Cortex of kidney (tissue), 1 donor: Measurements from ENCODE around the gene TAB3.
"Not testable (repeated sequence)": the region's sequence is repeated elsewhere in the genome, so short reads cannot be mapped to it uniquely, and the experiment has no call there.

Source experiments
- DNase-seq: peaks from one replicate; lab custom pipeline; 2025; lab: John Stamatoyannopoulos, UW

TAB3 gene

GRCh38 chrX:30814978-30815377 lies 74.1 kb downstream of the TAB3 start:
- no peak for DNase-seq

GRCh38 chrX:30812326-30812725 lies 76.7 kb downstream of the TAB3 start:
- DNase-seq, result no peak

DNA sequence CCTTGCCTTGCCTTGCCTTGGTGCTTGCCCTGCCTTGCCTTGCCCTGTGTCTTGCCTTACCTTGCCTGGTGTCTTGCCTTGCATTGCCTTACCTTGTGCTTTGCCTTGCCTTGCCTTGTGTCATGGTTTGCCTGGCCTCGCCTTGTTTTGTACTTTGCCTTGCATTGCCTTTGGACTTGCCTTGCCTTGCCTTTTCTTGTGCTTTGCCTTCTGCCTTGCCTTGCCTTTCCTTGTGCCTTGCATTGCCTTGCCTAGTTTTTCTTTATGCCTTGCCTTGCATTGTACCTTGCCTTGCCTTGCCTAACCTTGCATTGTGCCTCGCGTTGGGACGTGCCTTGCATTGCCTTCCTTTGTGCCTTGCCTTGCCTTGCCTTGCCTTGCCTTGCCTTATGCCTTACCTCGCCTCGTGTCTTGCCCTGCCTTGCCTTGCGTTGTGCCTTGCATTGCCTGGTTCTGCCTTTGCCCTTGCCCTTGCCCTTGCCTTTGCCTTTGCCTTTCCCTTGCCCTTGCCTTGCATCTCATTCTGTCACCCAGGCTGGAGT lies 82.8 kb downstream of the TAB3 start:
- DNase-seq, result no peak

GRCh38 chrX:30804462-30804861 lies 84.6 kb downstream of the TAB3 start:
- DNase-seq, result no peak

DNA sequence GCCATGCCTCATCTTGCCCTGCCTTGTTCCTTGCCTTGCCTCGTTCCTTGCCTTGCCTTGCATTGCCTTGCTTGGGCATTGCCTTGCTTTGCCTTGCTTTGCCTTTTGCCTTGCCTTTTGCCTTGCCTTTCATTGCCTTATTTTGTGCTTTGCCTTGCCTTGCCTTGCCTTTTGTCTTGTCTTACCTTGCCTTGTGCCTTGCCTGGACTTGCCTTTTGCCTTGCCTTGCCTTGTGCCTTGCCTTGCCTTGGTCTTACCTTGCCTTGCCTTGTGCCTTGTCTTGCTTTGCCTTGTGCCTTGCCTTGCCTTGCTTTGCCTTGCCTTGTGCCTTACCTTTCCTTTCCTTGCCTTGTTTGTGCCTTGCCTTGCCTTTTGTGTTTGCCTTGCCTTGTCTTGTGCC lies 88.2 kb downstream of the TAB3 start:
- DNase-seq, result no peak

DNA sequence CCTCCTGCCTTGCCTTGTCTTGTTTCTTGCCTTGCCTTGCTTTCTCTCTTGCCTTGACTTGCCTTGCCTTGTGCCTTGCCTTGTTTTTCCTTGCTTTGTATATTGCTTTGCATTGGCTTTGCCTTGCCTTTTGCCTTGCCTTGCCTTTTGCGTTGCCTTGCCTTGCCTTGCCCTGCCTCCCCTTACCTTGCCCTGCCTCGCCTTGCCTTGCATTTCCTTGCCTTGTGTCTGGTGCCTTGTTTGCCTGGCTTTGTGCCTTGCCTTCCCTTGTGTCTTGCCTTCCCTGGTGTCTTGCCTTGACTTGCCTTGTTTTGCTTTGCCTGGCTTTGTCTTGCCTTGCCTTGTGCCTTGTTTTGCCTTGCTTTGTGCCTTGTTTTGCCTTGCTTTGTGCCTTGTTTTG lies 89.7 kb downstream of the TAB3 start:
- DNase-seq, result no peak

DNA sequence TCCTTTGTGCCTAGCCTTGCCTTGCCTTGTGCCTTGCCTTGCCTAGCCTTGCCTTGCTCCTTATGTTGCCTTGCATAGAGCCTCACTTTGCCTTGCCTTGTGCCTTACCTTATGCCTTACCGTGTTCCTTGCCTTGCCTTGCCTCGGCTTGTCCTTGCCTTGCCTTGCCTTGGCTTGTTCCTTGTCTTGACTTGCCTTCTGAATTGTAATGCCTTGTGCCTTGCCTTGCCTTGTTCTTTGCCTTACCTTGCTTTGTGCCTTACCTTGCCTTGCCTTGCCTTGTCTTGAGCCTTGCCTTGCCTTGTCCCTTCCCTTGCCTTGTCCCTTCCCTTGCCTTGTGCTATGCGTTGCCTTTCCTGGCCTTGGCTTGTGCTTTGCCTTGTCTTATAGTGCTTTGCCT lies 90.2 kb downstream of the TAB3 start:
- no peak for DNase-seq

DNA sequence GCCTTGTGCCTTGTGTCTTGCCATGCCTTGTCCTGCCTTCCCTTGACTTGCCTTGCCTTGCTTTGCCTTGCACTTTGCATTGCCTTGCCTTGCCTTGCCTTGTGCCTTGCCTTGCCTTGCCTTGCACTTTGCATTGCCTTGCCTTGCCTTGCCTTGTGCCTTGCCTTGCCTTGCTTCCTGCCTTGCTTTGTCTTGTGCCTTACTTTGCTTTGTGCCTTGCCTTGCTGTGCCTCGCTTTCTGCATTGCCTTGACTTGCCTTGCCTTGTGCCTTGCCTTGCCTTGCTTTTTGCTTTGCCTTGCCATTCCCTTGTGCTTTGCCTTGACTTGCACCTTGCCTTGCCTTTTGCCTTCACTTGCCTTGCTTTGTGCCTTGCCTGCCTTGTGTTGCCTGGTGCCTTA lies 91.8 kb downstream of the TAB3 start:
- DNase-seq, result not testable (repeated sequence)

DNA sequence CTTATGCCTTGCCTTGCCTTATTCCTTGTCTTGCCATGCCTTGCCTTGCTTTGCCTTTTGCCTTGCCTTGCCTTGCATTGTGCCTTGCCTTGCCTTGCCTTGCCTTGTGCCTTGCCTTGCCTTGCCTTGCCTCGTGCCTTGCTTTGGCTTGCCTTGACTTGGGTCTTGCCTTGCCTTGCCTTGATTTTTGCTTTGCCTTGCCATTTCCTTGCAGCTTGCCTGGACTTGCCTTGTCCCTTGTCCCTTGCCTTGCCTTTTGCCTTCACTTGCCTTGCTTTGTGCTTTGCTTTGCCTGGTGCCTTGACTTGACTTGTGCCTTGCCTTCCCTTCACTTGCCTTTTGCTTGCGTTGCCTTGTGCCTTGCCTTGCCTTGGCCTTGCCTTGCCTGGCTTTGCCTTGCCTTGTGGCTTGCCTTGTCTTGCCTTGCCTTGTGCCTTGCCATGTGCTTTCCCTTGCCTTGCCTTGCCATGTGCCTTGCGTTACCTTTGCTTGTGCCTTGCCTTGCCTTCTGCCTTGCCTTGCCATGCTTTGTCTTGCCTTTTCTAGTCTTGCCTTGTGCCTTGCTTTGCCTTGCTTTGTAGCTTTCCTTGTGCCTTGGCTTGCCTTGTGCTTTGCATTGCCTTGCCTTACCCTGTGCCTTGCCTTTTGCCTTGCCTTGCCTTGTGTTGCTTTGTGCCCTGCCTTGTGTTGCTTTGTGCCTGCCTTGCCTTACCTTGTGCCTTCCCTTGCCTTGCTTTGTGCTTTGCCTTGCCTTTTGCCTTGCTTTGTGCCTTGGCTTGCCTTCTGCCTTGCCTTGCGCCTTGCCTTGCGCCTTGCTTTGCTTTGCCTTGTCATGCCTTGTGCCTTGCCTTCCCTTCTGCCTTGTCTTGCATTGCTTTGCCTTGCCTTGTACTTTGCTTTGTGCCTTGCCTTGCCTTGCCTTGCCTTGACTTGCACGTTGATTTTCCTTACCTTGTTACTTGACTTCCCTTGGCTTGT lies 92.8 kb downstream of the TAB3 start:
- no peak for DNase-seq

DNA sequence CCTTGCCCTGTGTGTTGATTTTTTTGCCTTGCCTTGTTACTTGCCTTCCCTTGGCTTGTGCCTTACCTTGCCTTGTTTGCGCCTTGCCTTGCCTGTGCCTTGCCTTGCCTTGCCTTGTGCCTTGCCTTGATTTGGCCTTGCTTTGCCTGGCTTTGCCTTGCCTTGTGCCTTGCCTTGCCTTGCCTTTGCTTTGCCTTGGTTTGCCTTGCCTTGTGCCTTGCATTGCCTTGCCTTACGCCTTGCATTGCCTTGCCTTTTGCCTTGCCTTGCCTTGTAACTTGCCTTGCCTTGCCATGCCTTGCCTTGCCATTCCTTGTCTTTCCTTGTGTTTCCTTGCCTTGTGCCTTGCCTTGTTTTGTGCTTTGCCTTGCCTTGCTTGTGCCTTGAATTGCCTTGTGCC lies 94.6 kb downstream of the TAB3 start:
- no peak for DNase-seq

DNA sequence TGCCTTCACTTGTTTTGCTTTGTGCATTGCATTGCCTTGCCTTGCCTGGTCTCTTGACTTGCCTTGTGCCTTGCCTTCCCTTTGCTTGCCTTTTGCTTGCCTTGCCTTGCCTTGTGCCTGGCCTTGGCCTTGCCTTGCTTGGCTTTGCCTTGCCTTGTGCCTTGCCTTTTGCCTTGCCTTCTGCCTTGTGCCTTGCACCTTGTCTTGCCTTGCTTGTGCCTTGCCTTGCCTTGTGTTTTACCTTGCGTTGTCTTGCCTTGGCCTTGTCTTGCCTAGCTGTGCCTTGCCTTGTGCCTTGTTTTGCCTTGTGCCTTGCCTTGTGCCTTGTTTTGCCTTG lies 95.3 kb downstream of the TAB3 start:
- no peak for DNase-seq

- DNase-seq, result no peak
Measured at GRCh38 chrX:30793075-30793766, 95.8 kb downstream of the TAB3 start.

DNA sequence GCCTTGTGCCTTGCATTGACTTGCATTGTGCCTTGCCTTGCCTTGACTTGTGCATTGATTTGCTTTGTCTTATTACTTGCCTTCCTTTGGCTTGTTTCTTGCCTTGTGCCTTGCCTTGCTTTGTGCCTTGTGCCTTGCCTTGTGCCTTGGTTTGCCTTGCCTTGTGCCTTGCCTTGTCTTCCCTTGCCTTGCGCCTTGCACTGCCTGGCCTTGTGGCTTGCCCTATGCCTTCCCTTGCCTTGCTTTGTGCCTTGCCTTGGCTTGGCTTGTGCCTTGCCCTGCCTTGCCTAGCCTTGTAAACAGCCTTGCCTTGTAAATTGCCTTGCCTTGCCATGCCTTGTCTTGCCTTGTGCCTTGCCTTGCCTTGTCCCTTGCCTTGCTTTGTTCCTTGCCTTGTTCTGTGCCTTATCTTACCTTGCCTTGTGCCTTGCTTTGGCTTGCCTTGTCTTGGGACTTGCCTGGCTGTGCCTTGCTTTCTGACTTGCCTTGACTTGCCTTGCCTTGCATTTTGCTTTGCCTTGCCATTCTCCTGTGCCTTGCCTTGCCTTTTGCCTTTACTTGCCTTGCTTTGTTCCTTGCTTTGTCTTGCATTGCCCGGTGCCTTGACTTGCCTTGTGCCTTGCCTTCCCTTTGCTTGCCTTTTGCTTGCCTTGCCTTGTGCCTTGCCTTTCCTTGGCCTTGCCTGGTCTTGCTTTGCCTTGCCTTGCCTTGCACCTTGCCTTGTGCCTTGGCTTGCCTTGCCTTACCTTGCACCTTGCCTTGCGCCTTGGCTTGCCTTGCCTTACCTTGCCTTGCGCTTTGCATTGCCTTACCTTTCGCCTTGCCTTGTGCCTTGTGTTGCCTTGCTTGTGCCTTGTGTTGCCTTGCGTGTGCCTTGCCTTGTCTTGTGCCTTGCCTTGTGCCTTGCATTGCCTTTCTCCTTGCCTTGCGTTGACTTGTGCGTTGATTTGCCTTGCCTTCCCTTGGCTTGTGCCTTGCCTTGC lies 97.5 kb downstream of the TAB3 start:
- DNase-seq, result no peak

DNA sequence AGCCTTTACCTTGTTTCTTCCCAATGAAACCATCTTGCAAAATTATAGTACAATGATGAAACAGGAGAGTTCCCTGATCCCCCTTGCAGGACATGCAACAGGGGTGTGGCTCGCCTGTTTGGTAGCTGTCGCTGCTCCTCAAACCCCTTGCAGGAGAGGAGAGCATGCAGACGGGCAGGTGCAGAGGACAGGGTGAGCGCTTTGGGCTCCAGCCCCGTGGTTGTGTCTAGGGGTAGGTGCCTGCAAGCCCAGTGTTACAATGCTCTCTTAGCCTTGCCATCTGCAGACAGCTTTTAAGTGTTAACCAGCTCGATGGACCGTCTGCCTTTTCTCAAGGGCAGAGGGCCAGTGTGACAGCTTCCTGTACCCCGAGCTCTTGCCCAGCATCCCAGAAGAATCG lies 102.0 kb downstream of the TAB3 start:
- no peak for DNase-seq

GRCh38 chrX:30786374-30786773 lies 102.7 kb downstream of the TAB3 start:
- DNase-seq, result no peak

GRCh38 chrX:30781711-30782444 lies 107.2 kb downstream of the TAB3 start:
- DNase-seq, result no peak

GRCh38 chrX:30779453-30780030 lies 109.5 kb downstream of the TAB3 start:
- DNase-seq, result no peak

- DNase-seq, result no peak
Measured at GRCh38 chrX:30777575-30777974, 111.5 kb downstream of the TAB3 start.
